Cardiac atrium fibroblast (primary cell): ENCODE measurements around the gene NOD1. TPM values are rescaled to one million over a fixed set of nuclear protein-coding genes. Genes with fewer than 3 reads are reported as not detected.

Experiments used
- total RNA-seq: library from RNA; depleted of rRNA; stranded (reverse); fragments of >200 nt; gene quantifications from 2 replicates; pipeline ENCODE4 v1.2.3, GENCODE V29; 2015

Gene NOD1, protein sequence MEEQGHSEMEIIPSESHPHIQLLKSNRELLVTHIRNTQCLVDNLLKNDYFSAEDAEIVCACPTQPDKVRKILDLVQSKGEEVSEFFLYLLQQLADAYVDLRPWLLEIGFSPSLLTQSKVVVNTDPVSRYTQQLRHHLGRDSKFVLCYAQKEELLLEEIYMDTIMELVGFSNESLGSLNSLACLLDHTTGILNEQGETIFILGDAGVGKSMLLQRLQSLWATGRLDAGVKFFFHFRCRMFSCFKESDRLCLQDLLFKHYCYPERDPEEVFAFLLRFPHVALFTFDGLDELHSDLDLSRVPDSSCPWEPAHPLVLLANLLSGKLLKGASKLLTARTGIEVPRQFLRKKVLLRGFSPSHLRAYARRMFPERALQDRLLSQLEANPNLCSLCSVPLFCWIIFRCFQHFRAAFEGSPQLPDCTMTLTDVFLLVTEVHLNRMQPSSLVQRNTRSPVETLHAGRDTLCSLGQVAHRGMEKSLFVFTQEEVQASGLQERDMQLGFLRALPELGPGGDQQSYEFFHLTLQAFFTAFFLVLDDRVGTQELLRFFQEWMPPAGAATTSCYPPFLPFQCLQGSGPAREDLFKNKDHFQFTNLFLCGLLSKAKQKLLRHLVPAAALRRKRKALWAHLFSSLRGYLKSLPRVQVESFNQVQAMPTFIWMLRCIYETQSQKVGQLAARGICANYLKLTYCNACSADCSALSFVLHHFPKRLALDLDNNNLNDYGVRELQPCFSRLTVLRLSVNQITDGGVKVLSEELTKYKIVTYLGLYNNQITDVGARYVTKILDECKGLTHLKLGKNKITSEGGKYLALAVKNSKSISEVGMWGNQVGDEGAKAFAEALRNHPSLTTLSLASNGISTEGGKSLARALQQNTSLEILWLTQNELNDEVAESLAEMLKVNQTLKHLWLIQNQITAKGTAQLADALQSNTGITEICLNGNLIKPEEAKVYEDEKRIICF
- 3.4 and 11.9 TPM in 2 replicates for total RNA-seq

GRCh38 chr7:30478349-30479201 lies at the start of gene NOD1:
TSS of gene NOD1 (minus strand) at chr7:30478784. CDS start at chr7:30456921, 21,863 bp downstream.

GRCh38 chr7:30504301-30505173 lies 26.0 kb upstream of the NOD1 start, which contains the start of gene GGCT:
TSS of gene GGCT (minus strand) at chr7:30504829. CDS start at chr7:30504709, 120 bp downstream.

Other genes with a start within 250 kb of the NOD1 start
- gene ZNRF2, start 194.2 kb downstream of the NOD1 start, total RNA-seq: 4.2 and 4.5 TPM in 2 replicates
- gene GGCT, start 26.0 kb upstream of the NOD1 start, total RNA-seq: 30.1 and 32.6 TPM in 2 replicates
- gene GARS1, start 116.1 kb upstream of the NOD1 start, total RNA-seq: 361 and 424 TPM in 2 replicates
- not detected in 2 replicates for gene CRHR2, start 203.7 kb upstream of the NOD1 start, total RNA-seq